Neural cell (in vitro differentiated cells): ENCODE results near the gene KIRREL2.

ENCODE experiments used
- EP300 ChIP-seq: fragments of 450-650 bp; conservative IDR thresholded peaks from 2 replicates; pipeline ENCODE4 v1.6.1; 2014; ENCODE audit warnings: antibody characterized with exemption, mild to moderate bottlenecking, moderate library complexity; ENCODE audit not compliant: poor library complexity, severe bottlenecking
- EZH2 ChIP-seq: fragments of 200-600, 300-800 bp; shearing (Covaris generic), sonication (generic); IDR thresholded peaks from 2 replicates; pipeline ENCODE4 v1.6.1; 2014; ENCODE audit warnings: antibody characterized with exemption, low read length, borderline replicate concordance, mild to moderate bottlenecking; ENCODE audit not compliant: insufficient read depth, poor library complexity, severe bottlenecking
- SMC3 ChIP-seq: fragments of 450-650 bp; conservative IDR thresholded peaks from 2 replicates; pipeline ENCODE4 v1.6.1; 2014; ENCODE audit warnings: antibody characterized with exemption, mild to moderate bottlenecking, moderate library complexity; ENCODE audit not compliant: poor library complexity

- TF ChIP-seq EZH2 = no peak
- TF ChIP-seq SMC3 = no peak
- no peak for TF ChIP-seq EP300
Measured at GRCh38 chr19:35853038-35853756, 3.5 kb upstream of the KIRREL2 start.
